Measurements from ENCODE around the gene GCLM.
"Not testable (repeated sequence)": the region's sequence is repeated elsewhere in the genome, so short reads cannot be mapped to it uniquely, and the experiment has no call there.

Gene GCLM

GRCh38 chr1:93876244-93876643 lies 33.0 kb downstream of the GCLM start:
- TF ChIP-seq CTCF (IDR thresholded peaks at IDR 0.05; ENCODE audit: borderline replicate concordance, insufficient read depth, low read depth, low read length): no peak
- H3K4me3 ChIP-seq (ENCODE audit: low read depth, low read length): no peak overlapping the region

- TF ChIP-seq CTCF (IDR thresholded peaks at IDR 0.05; ENCODE audit: borderline replicate concordance, insufficient read depth, low read depth, low read length): peak; percentile 59
- H3K4me3 ChIP-seq (ENCODE audit: low read depth, low read length): no peak overlapping the region
Observed at GRCh38 chr1:93874025-93874651, 35.1 kb downstream of the GCLM start.

- TF ChIP-seq CTCF (IDR thresholded peaks at IDR 0.05; ENCODE audit: borderline replicate concordance, insufficient read depth, low read depth, low read length): no peak
- no peak overlapping the region for H3K4me3 ChIP-seq (ENCODE audit: low read depth, low read length)
Observed at GRCh38 chr1:93871366-93871765, 37.9 kb downstream of the GCLM start.

- H3K4me3 ChIP-seq (ENCODE audit: low read depth, low read length): no peak overlapping the region
- TF ChIP-seq CTCF (IDR thresholded peaks at IDR 0.05; ENCODE audit: borderline replicate concordance, insufficient read depth, low read depth, low read length): no peak
Observed at GRCh38 chr1:93869653-93870052, 39.6 kb downstream of the GCLM start.

- H3K4me3 ChIP-seq (ENCODE audit: low read depth, low read length): not testable (repeated sequence)
Observed at GRCh38 chr1:93868492-93868891, 40.7 kb downstream of the GCLM start.

- H3K4me3 ChIP-seq (ENCODE audit: low read depth, low read length): no peak overlapping the region
Observed at GRCh38 chr1:93865253-93865652, 44.0 kb downstream of the GCLM start.

GRCh38 chr1:93864175-93864574 lies 45.1 kb downstream of the GCLM start:
- H3K4me3 ChIP-seq (ENCODE audit: low read depth, low read length): no peak overlapping the region
- TF ChIP-seq CTCF (IDR thresholded peaks at IDR 0.05; ENCODE audit: borderline replicate concordance, insufficient read depth, low read depth, low read length): no peak

More at GRCh38 chr1:93865253-93865652, 44.0 kb downstream of the GCLM start:
- TF ChIP-seq CTCF (IDR thresholded peaks at IDR 0.05; ENCODE audit: borderline replicate concordance, insufficient read depth, low read depth, low read length): no peak

GRCh38 chr1:93857653-93858052 lies 51.6 kb downstream of the GCLM start:
- H3K4me3 ChIP-seq (ENCODE audit: low read depth, low read length): not testable (repeated sequence)

GRCh38 chr1:93855983-93856382 lies 53.2 kb downstream of the GCLM start:
- not testable (repeated sequence) for H3K4me3 ChIP-seq (ENCODE audit: low read depth, low read length)
